SK-N-SH treated with all-trans-retinoic acid at 6 μM for 48 hours (cell line): Measurements from ENCODE around the gene OGFOD3.

ENCODE experiments used
- ATAC-seq: fragments of 200-7000 bp; cut with Tn5 transposase; 3 replicates; pipeline ENCODE4 v1.9.1; 2020; ENCODE audit warnings: mild to moderate bottlenecking, moderate library complexity
- ARNTL ChIP-seq: fragments of 450-650 bp; formaldehyde crosslinking; IDR thresholded peaks from 2 replicates; pipeline ENCODE4 v1.5.0; 2020; ENCODE audit warnings: low read depth, mild to moderate bottlenecking, moderate library complexity, borderline replicate concordance
- BACH2 ChIP-seq: fragments of 250-450 bp; sonication (Bioruptor Pico); IDR thresholded peaks from 2 replicates; pipeline ENCODE4 v1.9.0; 2021; ENCODE audit warnings: mild to moderate bottlenecking, borderline replicate concordance
- CREB5 ChIP-seq: fragments of 250-450 bp; sonication (Bioruptor Pico); IDR thresholded peaks from 2 replicates; pipeline ENCODE4 v1.5.1; 2020; ENCODE audit warnings: low read depth, mild to moderate bottlenecking, moderate library complexity
- CSDC2 ChIP-seq: fragments of 250-450 bp; sonication (Bioruptor Pico); IDR thresholded peaks from 2 replicates; pipeline ENCODE4 v1.5.0; 2020; ENCODE audit warnings: mild to moderate bottlenecking, moderate library complexity
- CSRNP3 ChIP-seq: fragments of 250-450 bp; sonication (Bioruptor Pico); IDR thresholded peaks from 2 replicates; pipeline ENCODE4 v1.5.1; 2021; ENCODE audit warnings: mild to moderate bottlenecking, moderate library complexity
- ESRRG ChIP-seq: fragments of 250-450 bp; sonication (Bioruptor Pico); IDR thresholded peaks from 2 replicates; pipeline ENCODE4 v1.6.1; 2021; ENCODE audit warnings: mild to moderate bottlenecking
- GLIS3 ChIP-seq: fragments of 250-450 bp; sonication (Bioruptor Pico); IDR thresholded peaks from 2 replicates; pipeline ENCODE4 v1.5.0; 2020; ENCODE audit warnings: mild to moderate bottlenecking, moderate library complexity
- ISL1 ChIP-seq: fragments of 250-450 bp; sonication (Bioruptor Pico); IDR thresholded peaks from 2 replicates; pipeline ENCODE4 v2.1.2; 2022; ENCODE audit warnings: mild to moderate bottlenecking, moderate library complexity
- OSR1 ChIP-seq: fragments of 250-450 bp; sonication (Bioruptor Pico); IDR thresholded peaks from 2 replicates; pipeline ENCODE4 v1.8.0; 2022; ENCODE audit warnings: moderate library complexity, mild to moderate bottlenecking, inconsistent platforms
- PATZ1 ChIP-seq: fragments of 250-450 bp; sonication (Bioruptor Pico); IDR thresholded peaks from 2 replicates; pipeline ENCODE4 v1.8.0; 2020; ENCODE audit warnings: mild to moderate bottlenecking, moderate library complexity, borderline replicate concordance
- POU6F1 ChIP-seq: fragments of 250-450 bp; sonication (Bioruptor Pico); IDR thresholded peaks from 2 replicates; pipeline ENCODE4 v1.8.0; 2021; ENCODE audit warnings: low read depth, mild to moderate bottlenecking, moderate library complexity, borderline replicate concordance
- PPARA ChIP-seq: fragments of 250-450 bp; sonication (Bioruptor Pico); IDR thresholded peaks from 2 replicates; pipeline ENCODE4 v1.5.0; 2020; ENCODE audit warnings: mild to moderate bottlenecking, borderline replicate concordance
- RARB ChIP-seq: fragments of 250-450 bp; sonication (Bioruptor Pico); IDR thresholded peaks from 2 replicates; pipeline ENCODE4 v1.8.0; 2021; ENCODE audit warnings: mild to moderate bottlenecking, moderate library complexity
- SNAI2 ChIP-seq: fragments of 250-450 bp; sonication (Bioruptor Pico); IDR thresholded peaks from 2 replicates; pipeline ENCODE4 v1.5.0; 2020; ENCODE audit warnings: mild to moderate bottlenecking, moderate library complexity
- TCF4 ChIP-seq: fragments of 250-450 bp; sonication (Bioruptor Pico); IDR thresholded peaks from 2 replicates; pipeline ENCODE4 v1.8.0; 2021; ENCODE audit warnings: mild to moderate bottlenecking, moderate library complexity, borderline replicate concordance
- TOX ChIP-seq: fragments of 250-450 bp; sonication (Bioruptor Pico); IDR thresholded peaks from 2 replicates; pipeline ENCODE4 v1.8.0; 2021; ENCODE audit warnings: mild to moderate bottlenecking, moderate library complexity, borderline replicate concordance
- TSHZ2 ChIP-seq: fragments of 250-450 bp; sonication (Bioruptor Pico); IDR thresholded peaks from 2 replicates; pipeline ENCODE4 v1.5.0; 2020; ENCODE audit warnings: mild to moderate bottlenecking, moderate library complexity
- ZC3H10 ChIP-seq: fragments of 250-450 bp; sonication (Bioruptor Pico); IDR thresholded peaks from 2 replicates; pipeline ENCODE4 v1.5.1; 2021; ENCODE audit warnings: mild to moderate bottlenecking, moderate library complexity
- ZFP3 ChIP-seq: fragments of 250-450 bp; sonication (Bioruptor Pico); IDR thresholded peaks from 2 replicates; pipeline ENCODE4 v1.5.0; 2020; ENCODE audit warnings: mild to moderate bottlenecking, moderate library complexity
- ZNF565 ChIP-seq: fragments of 450-650 bp; formaldehyde crosslinking; conservative IDR thresholded peaks from 2 replicates; pipeline ENCODE4 v1.5.0; 2020; ENCODE audit warnings: low read depth, mild to moderate bottlenecking, moderate library complexity
- ZNF70 ChIP-seq: fragments of 450-650 bp; formaldehyde crosslinking; IDR thresholded peaks from 2 replicates; pipeline ENCODE4 v1.5.0; 2020; ENCODE audit warnings: mild to moderate bottlenecking, moderate library complexity
- ZNF8 ChIP-seq: fragments of 450-650 bp; formaldehyde crosslinking; IDR thresholded peaks from 2 replicates; pipeline ENCODE4 v1.5.0; 2020; ENCODE audit warnings: mild to moderate bottlenecking, moderate library complexity

The OGFOD3 gene

GRCh38 chr17:82369211-82369610 lies 49.2 kb downstream of the OGFOD3 start:
- TF ChIP-seq TOX (no peak), BACH2 (CRISPR knock-in tag) (no peak), PPARA (CRISPR knock-in tag) (no peak), ARNTL (CRISPR knock-in tag) (no peak), RARB (no peak), POU6F1 (no peak), TSHZ2 (CRISPR knock-in tag) (no peak), ESRRG (CRISPR knock-in tag) (no peak), ZFP3 (CRISPR knock-in tag) (no peak), CSRNP3 (CRISPR knock-in tag) (no peak), TCF4 (CRISPR knock-in tag) (no peak), OSR1 (CRISPR knock-in tag) (no peak), ZNF8 (CRISPR knock-in tag) (no peak), ISL1 (CRISPR knock-in tag) (no peak), CSDC2 (CRISPR knock-in tag) (no peak), ZNF565 (CRISPR knock-in tag) (no peak), SNAI2 (CRISPR knock-in tag) (no peak)

GRCh38 chr17:82367724-82368524 lies 50.5 kb downstream of the OGFOD3 start:
- TF ChIP-seq ZC3H10 (CRISPR knock-in tag) = no peak
- no peak for TF ChIP-seq CREB5 (CRISPR knock-in tag)
- no peak for TF ChIP-seq ZNF565 (CRISPR knock-in tag)
- TF ChIP-seq ZNF70 (CRISPR knock-in tag) = no peak
- peak; percentile 60 for ATAC-seq

More at GRCh38 chr17:82369211-82369610, 49.2 kb downstream of the OGFOD3 start:
- no peak for ATAC-seq

- TF ChIP-seq PATZ1 (CRISPR knock-in tag) = no peak
- TF ChIP-seq ISL1 (CRISPR knock-in tag) = no peak
- TF ChIP-seq POU6F1 = no peak
- no peak for TF ChIP-seq GLIS3 (CRISPR knock-in tag)
- no peak for TF ChIP-seq PPARA (CRISPR knock-in tag)
- no peak for TF ChIP-seq CSDC2 (CRISPR knock-in tag)
- no peak for TF ChIP-seq BACH2 (CRISPR knock-in tag)
- no peak for TF ChIP-seq TOX
- no peak for TF ChIP-seq CREB5 (CRISPR knock-in tag)
- TF ChIP-seq ZC3H10 (CRISPR knock-in tag) = no peak
- no peak for TF ChIP-seq ZNF565 (CRISPR knock-in tag)
- TF ChIP-seq ZNF70 (CRISPR knock-in tag) = no peak
- ATAC-seq = no peak
These were observed 51.6 kb downstream of the OGFOD3 start for GRCh38 chr17:82366749-82367148.
